Esophagus squamous epithelium (tissue), 5 donors: ENCODE results near the gene EGFLAM. TPM values are rescaled to one million over a fixed set of nuclear protein-coding genes. Genes with fewer than 3 reads are reported as not detected.

Experiments
- DNase-seq: peaks from one replicate; lab custom pipeline; 2025; lab: John Stamatoyannopoulos, UW
- H3K27ac ChIP-seq, 4 donors: fragments of 200-600 bp; sonication (generic); one replicate each; pipeline ENCODE4 v1.5.1; 2016 to 2019; ENCODE audit warnings: mild to moderate bottlenecking in 1 of 4
- H3K27me3 ChIP-seq, 4 donors: fragments of 200-600 bp; sonication (generic); 1 replicate in 3 of 4; 2 replicates in 1 of 4; pipeline versions ENCODE4 v1.5.1 to v1.6.0; 2017 to 2021; ENCODE audit warnings: antibody characterized with exemption in 1 of 4
- H3K36me3 ChIP-seq, 3 donors: fragments of 200-600 bp; sonication (generic); one replicate each; pipeline ENCODE4 v1.5.1; 2016 to 2019
- H3K4me1 ChIP-seq, 3 donors: fragments of 200-600 bp; sonication (generic); one replicate each; pipeline ENCODE4 v1.5.1; 2017 to 2019
- H3K4me3 ChIP-seq, 4 donors: fragments of 200-600 bp; sonication (generic); 1 replicate in 3 of 4; 2 replicates in 1 of 4; pipeline ENCODE4 v1.5.1; 2016 to 2019; ENCODE audit warnings: mild to moderate bottlenecking in 2 of 4, moderate library complexity in 1 of 4
- H3K9me3 ChIP-seq, 3 donors: fragments of 200-600 bp; sonication (generic); one replicate each; pipeline ENCODE4 v1.5.1; 2016 to 2019
- CTCF ChIP-seq, 6 experiments: fragments of 450-650 bp in 4 of 6; fragments of 200-600 bp in 2 of 6; sonication (generic) in 2 of 6; IDR thresholded peaks; one replicate each; pipeline ENCODE4 v1.5.1; 2016 to 2019; ENCODE audit warnings: antibody characterized with exemption in 6 of 6, mild to moderate bottlenecking in 4 of 6, moderate library complexity in 4 of 6
- POLR2A ChIP-seq, 4 donors: fragments of 450-650 bp; IDR thresholded peaks; one replicate each; pipeline ENCODE4 v1.6.1; 2017; ENCODE audit warnings: antibody characterized with exemption in 4 of 4, mild to moderate bottlenecking in 4 of 4, moderate library complexity in 3 of 4
- whole genome bisulfite sequencing, 2 donors: methylation state at CpG; one replicate each; pipeline ENCODE4 v1.1.5; 2018; 5-methylcytosine and 5-hydroxymethylcytosine counted together
- intact Hi-C: fragments of 100-400 bp; cut with DNase I; formaldehyde crosslinking; loops from one replicate; pipeline ENCODE4 v1.15.0; 2022
- total RNA-seq, 4 donors: library from RNA; depleted of rRNA; stranded (reverse); fragments of >200 nt; gene quantifications; one replicate each; pipeline ENCODE4 v1.1.0, GENCODE V29; 2016
- donor health status: DM: yes; HTN: yes; CAD: no.

Gene EGFLAM
- total RNA-seq, 4 donors from 2014 or later: 0.38 to 3.3 (median 1.7) TPM

- TF ChIP-seq CTCF (IDR thresholded peaks at IDR 0.05): no peak
- no peak for TF ChIP-seq POLR2A (IDR thresholded peaks at IDR 0.05)
Observed at GRCh38 chr5:38447786-38448185, 189.4 kb downstream of the EGFLAM start.

GRCh38 chr5:38448568-38449350 is 190.4 kb downstream of the EGFLAM start:
- Histone ChIP-seq H3K9me3 (no peaks in the 10 kb centered on the region), H3K27me3 (peaks cover 0 to 27% (median 0%) of the 10 kb centered on the region in 4 donors), H3K36me3 (no peaks in the 10 kb centered on the region), H3K4me1 (peaks cover 0 to 20% (median 3%) of the 10 kb centered on the region in 3 donors), H3K4me3 (no peak overlapping the region), H3K27ac (peak overlapping the region in 1 of 4 donors; percentile 34)
- WGBS, 2 donors: 66 to 82% methylated on average over 7 to 8 of the region's 9 CpGs
- intact Hi-C loops: loop anchor here (10.0 kb wide), 1 partner anchor 106 kb away; the partner anchor contains the start of gene LIFR
- no peak for TF ChIP-seq CTCF (IDR thresholded peaks at IDR 0.05)
- no peak for TF ChIP-seq POLR2A (IDR thresholded peaks at IDR 0.05)
- DNase-seq: no peak

More at GRCh38 chr5:38447786-38448185, 189.4 kb downstream of the EGFLAM start:
- H3K4me1 ChIP-seq: peaks cover 0 to 20% (median 3%) of the 10 kb centered on the region in 3 donors
- intact Hi-C loops: loop anchor here (10.0 kb wide), 1 partner anchor 107 kb away; the partner anchor contains the start of gene LIFR
- peaks cover 0 to 27% (median 0%) of the 10 kb centered on the region in 4 donors for H3K27me3 ChIP-seq
- no peak overlapping the region for H3K4me3 ChIP-seq
- H3K36me3 ChIP-seq: no peaks in the 10 kb centered on the region
- no peaks in the 10 kb centered on the region for H3K9me3 ChIP-seq
- H3K27ac ChIP-seq: peak overlapping the region in 1 of 4 donors; percentile 34
- no peak for DNase-seq
- 80 to 90% methylated on average over 2 to 4 of the region's 5 CpGs for WGBS, 2 donors

GRCh38 chr5:38450627-38451026 is 192.3 kb downstream of the EGFLAM start:
- no peaks in the 10 kb centered on the region for H3K36me3 ChIP-seq
- intact Hi-C loops: no loop called here
- H3K27me3 ChIP-seq: peaks cover 0 to 30% (median 0%) of the 10 kb centered on the region in 4 donors
- DNase-seq: no peak
- no peaks in the 10 kb centered on the region for H3K9me3 ChIP-seq
- peaks cover 0 to 20% (median 3%) of the 10 kb centered on the region in 3 donors for H3K4me1 ChIP-seq
- no peak overlapping the region for H3K27ac ChIP-seq
- WGBS, 2 donors: 64 to 89% methylated on average over 3 to 6 of the region's 6 CpGs
- TF ChIP-seq CTCF (IDR thresholded peaks at IDR 0.05) (no peak), POLR2A (IDR thresholded peaks at IDR 0.05) (no peak)
- H3K4me3 ChIP-seq: no peak overlapping the region

- Histone ChIP-seq H3K9me3 (no peaks in the 10 kb centered on the region), H3K27ac (no peak overlapping the region), H3K4me1 (peaks cover 0 to 20% (median 3%) of the 10 kb centered on the region in 3 donors), H3K27me3 (peaks cover 0 to 28% (median 0%) of the 10 kb centered on the region in 4 donors), H3K36me3 (no peaks in the 10 kb centered on the region), H3K4me3 (no peak overlapping the region)
- no peak for TF ChIP-seq POLR2A (IDR thresholded peaks at IDR 0.05)
- TF ChIP-seq CTCF (IDR thresholded peaks at IDR 0.05): no peak
- WGBS, 2 donors: 62 to 79% methylated on average over 7 to 9 of the region's 9 CpGs
- intact Hi-C loops: no loop called here
- DNase-seq: no peak
Observed at GRCh38 chr5:38451074-38451725, 192.8 kb downstream of the EGFLAM start.

- TF ChIP-seq POLR2A (IDR thresholded peaks at IDR 0.05) (no peak), CTCF (IDR thresholded peaks at IDR 0.05) (no peak)
- no peaks in the 10 kb centered on the region for H3K9me3 ChIP-seq
- H3K27me3 ChIP-seq: peaks cover 0 to 29% (median 0%) of the 10 kb centered on the region in 4 donors
- DNase-seq: no peak
- no peaks in the 10 kb centered on the region for H3K36me3 ChIP-seq
- 52 to 73% methylated on average over 2 to 4 of the region's 4 CpGs for WGBS, 2 donors
- H3K4me1 ChIP-seq: peaks cover 0 to 19% (median 3%) of the 10 kb centered on the region in 3 donors
- intact Hi-C loops: no loop called here
- H3K27ac ChIP-seq: no peak overlapping the region
- H3K4me3 ChIP-seq: no peak overlapping the region
Observed at GRCh38 chr5:38452201-38452600, 193.8 kb downstream of the EGFLAM start.
